IPS-11a (cell line): ENCODE measurements around the gene ZNF747.

Experiments
- H3K4me3 ChIP-seq: one replicate; pipeline ENCODE4 v1.5.1; 2013; ENCODE audit warnings: low read depth, low read length, control low read depth

Gene ZNF747

GRCh38 chr16:30519120-30520049 is 15.3 kb downstream of the ZNF747 start:
- H3K4me3 ChIP-seq: no peak overlapping the region

GRCh38 chr16:30518552-30518951 is 16.1 kb downstream of the ZNF747 start:
- H3K4me3 ChIP-seq: no peak overlapping the region

DNA sequence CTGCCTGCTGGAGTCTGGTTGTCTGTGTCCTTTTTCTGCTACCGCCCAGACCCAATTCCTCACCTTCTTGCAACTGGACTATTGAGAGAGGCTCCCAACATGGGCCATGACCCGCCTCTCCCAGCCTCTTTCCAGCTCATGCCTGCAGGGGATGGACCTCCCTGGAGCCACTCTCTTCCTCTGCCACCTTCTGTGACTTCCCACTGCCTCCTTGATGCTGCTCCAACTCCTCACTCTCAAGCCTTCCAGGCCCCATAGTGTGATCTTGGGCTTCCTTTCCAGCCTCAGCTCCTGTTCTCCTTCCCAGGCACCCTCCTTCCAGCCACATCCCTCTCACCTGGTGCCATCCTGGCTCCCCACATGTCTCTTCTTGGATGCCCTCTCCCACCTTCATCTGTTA is 19.4 kb downstream of the ZNF747 start:
- no peak overlapping the region for H3K4me3 ChIP-seq

DNA sequence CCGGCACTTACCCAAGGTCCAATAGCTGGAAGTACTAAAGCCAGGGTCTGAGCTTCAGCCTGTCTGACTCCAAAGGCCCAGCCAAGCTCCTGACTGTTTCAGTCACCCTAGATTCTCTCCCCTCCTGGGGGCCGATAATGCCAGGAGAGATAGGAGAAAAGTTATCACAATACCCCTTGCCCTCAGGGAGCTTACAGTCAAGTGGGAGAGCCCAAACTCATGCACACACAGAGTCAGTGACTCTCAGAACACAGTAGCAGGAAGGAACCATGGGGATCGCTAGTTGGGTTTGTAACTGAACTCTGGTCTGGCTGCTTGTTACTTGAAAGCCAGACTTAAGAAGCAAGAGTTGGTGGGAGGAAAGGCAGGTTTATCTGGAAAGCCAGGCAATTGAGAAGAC is 23.1 kb downstream of the ZNF747 start:
- no peak overlapping the region for H3K4me3 ChIP-seq

DNA sequence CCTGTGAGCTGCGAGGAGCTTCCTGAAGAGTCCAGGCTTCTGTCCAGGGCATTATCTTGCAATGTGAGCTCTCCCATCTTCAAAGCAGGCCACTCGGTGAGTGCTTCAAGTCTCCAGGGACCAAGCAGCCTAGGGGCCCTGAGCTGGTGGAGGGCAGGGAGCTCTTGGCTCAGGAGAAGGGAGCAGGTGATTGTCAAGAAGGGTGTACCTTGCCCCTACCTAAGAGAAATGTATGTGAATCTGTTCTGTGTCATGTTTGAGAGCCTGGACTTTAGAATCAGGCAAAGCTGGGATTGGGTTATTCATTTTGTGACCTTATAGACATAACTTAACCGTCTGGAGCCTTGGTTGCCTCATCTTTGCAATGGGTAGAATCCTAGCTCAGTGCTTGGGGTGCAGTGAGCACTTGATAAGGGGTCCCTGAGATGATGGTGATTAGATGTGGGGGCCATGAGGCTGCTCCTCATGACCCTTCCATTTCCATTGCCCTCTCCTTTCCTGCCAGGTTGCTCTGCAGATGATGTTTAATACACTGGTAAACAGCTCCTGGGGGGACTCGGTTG is 24.2 kb downstream of the ZNF747 start:
- no peak overlapping the region for H3K4me3 ChIP-seq

DNA sequence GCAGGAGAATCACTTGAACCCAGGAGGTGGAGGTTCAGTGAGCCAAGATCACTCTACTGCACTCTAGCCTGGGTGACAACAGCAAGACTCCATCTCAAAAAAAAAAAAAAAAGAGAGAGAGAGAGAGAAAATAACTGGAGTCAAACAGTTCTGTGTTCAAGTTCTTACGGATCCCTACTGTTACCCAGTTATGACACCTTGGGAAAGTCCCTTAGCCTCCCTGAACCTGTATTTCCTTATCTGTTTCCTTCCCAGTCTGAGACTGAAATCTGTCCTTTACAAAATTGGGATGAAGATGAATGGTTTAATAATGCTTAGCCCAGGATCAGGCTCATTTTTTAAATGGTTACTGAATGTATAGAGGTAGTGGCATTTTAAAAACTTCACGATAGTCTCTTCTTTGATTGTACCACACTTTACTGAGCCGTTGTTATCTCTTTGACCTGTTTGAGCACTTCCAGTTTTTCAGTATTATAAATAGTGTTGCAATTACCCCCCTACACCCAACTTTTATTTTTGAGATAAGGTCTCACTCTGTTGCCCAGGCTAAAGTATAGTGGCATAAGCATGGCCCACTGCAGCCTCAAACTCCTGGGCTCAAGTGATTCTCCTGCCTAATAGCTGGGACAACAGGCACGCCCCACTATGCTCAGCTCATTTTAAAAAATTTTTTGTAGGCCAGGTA is 25.4 kb downstream of the ZNF747 start:
- H3K4me3 ChIP-seq: no peak overlapping the region

- no peak overlapping the region for H3K4me3 ChIP-seq
Measured at GRCh38 chr16:30503403-30504296, 31.0 kb downstream of the ZNF747 start.

DNA sequence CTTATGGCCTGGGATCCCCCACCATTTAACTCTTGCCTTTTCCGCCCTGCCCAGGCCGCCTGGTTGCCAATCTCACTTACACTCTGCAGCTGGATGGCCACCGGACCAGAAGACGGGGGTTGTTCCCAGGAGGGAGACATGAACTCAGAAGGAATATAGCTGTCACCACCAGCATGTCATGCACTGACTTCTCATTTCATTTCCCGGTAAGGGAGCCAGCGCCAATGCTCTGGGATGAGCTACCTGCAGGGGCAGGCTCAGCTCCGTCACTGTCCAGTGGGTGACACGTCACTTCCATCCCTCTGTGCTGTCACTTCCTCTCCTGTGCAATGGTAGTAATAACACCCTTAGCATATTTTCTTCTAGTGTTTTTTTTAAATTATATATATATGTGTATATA is 35.4 kb downstream of the ZNF747 start:
- no peak overlapping the region for H3K4me3 ChIP-seq

DNA sequence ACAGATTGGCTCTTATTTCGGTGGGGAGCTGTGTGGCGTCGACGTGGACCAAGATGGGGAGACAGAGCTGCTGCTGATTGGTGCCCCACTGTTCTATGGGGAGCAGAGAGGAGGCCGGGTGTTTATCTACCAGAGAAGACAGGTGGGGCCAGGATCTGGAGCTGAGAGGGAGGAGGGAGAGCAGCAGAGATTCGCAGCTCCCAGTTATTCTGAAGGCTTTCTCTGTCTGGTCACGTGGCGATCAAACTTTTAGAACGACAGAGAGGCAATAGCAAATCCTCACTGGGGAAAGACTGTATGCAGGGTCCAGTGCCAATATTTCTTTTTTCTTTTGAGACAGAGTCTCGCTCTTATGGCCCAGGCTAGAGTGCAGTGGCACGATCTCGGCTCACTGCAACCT is 39.9 kb downstream of the ZNF747 start:
- no peak overlapping the region for H3K4me3 ChIP-seq

DNA sequence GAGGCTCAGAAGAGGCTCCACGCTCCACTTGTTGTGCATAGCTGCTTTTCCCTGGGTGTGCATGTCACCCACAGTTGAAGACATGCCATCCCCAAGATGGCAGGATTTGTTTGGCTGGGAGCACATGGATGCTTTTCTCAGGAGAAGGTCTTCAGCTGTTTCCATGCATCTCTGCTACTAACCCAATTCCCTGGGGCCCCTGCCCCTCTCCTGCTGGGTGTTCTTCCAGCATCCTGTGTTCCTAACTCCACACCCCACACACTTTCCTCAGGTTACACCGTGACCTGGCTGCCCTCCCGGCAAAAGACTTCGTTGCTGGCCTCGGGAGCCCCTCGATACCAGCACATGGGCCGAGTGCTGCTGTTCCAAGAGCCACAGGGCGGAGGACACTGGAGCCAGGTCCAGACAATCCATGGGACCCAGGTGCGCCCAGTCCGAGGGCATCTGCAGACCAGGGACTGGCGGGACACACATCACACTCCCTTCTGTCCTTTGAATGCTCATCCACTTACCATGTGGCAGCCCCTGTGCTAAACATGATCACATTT is 40.6 kb downstream of the ZNF747 start:
- H3K4me3 ChIP-seq: no peak overlapping the region

DNA sequence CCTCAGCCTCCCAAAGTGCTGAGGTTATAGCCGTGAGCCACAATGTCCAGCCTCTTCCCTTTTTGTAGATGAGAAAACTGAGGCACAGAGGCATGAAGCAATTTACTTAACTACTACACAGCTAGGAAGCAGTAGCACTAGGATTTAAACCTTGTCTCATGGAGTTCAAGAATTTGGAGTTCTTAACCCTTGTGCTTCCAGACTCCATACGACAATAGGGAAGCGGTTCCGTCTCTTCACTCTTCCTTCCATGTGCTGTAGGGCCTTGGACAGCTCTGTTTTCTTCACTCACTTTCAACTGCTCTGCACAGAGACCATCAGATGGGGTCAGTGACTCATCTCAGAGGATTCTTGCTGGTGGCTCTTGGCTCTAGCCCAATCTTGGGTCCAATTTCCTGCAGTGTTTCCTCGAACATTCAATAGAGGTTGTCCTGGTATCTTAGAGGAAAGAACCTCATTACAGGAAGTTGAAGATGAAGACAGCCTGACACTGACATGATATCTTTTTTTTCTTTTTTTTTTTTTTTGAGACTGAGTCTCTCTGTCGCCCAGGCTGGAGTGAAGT is 42.8 kb downstream of the ZNF747 start:
- H3K4me3 ChIP-seq: no peak overlapping the region

DNA sequence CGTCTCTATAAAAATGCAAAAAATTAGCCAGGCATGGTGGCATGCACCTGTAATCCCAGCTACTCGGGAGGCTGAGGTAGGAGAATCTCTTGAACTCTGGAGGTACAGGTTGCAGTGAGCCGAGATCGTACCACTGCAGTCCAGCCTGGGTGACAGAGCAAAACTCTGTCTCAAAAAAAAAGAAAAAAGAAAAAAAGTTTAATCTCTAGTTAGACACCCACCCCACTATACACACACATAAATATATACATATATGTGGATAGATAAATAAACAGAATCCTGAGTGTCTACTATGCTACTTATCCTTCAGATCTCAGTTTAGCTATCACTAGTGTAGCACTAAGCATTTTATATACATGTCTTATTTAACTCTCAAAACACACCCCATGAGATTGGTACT is 43.4 kb downstream of the ZNF747 start:
- no peak overlapping the region for H3K4me3 ChIP-seq

GRCh38 chr16:30490210-30490609 is 44.4 kb downstream of the ZNF747 start:
- H3K4me3 ChIP-seq: no peak overlapping the region

- no peak overlapping the region for H3K4me3 ChIP-seq
Measured at GRCh38 chr16:30488764-30489605, 45.7 kb downstream of the ZNF747 start.

DNA sequence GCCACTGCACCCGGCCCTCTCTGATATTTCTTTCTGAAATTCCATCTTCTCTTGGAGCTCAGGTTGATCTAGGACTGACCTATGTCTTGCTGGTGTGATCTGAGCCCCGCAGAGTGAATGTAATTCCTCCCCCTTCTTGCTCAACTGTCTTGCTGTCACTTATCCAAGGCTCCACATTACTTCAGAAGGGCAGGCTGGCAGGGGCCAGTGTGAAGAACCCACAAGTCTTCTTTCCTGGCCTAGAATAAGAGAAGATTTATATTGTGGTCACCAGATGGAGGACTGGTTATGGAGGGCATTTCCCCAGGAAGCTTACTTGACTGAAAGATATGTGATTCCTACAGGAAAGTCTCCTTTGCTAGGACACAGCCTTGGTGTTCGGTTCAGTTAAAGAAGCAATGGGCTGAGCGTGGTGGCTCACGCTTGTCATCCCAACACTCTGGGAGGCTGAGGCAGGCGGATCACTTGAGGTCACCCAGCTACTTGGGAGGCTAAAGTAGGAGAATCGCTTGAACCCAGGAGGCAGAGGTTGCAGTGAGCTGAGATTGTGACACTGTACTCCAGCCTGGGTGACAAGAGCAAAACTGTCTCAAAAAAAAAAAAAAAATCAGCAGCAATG is 48.7 kb downstream of the ZNF747 start:
- no peak overlapping the region for H3K4me3 ChIP-seq

DNA sequence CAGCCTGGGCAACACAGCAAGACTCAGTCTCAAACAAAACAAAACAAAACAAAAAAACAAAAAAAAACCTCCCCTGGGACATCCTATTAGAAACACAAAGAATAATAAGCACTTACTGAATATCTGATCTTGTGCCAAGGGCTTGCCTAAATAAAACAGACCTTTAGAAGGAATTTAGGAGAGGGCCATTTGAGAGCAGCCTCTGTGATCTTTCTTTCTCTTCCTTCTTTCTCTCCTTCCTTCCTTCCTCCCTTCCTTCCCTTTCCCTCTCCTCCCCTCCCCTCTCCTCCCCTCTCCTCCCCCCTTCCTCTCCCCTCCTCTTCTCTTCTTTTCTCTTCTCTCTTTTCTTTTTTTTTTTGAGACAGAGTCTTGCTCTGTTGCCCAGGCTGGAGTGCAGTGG is 49.8 kb downstream of the ZNF747 start:
- H3K4me3 ChIP-seq: no peak overlapping the region

DNA sequence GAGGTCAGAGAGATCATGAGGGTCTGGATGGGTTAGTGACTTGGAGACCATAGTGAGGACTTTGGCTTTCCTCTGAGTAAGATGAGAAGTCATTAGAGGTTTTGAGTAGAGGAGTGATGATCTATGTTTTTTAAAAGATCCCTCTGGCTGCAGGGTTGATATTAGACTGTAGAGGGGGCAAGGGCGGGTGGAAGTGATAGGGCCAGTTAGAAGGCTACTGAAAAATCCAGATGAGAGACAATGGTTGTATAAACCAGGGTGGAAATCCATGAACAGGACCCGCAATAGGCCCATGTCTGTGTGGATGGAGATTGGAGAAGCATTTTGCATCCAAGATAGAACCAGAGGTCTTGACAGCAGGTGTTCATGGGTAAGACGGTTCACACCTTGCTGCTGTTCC is 52.3 kb downstream of the ZNF747 start:
- no peak overlapping the region for H3K4me3 ChIP-seq

DNA sequence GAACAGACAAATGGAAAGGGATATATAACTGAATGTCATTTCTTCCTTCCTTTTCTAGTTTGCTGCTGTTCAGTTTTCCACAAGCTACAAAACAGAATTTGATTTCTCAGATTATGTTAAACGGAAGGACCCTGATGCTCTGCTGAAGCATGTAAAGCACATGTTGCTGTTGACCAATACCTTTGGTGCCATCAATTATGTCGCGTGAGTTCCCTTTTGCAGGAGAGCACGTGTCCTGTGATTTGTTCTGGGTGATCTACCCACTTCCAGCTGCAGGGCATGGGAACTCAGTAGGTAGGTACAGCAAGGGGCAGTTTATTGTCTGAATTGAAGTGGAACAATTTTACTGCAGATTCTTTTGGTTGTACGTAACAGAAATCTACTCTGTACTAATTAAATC is 53.3 kb downstream of the ZNF747 start:
- H3K4me3 ChIP-seq: no peak overlapping the region
